Measurements from ENCODE around the gene SPSB1.
"Not testable (repeated sequence)": the region's sequence is repeated elsewhere in the genome, so short reads cannot be mapped to it uniquely, and the experiment has no call there.

GRCh38 chr1:9299571-9300541, 7.2 kb downstream of the SPSB1 start:
- TF ChIP-seq CTCF (optimal IDR thresholded peaks at IDR 0.05 in 1 of 3, IDR thresholded peaks at IDR 0.05 in 1 of 3, conservative IDR thresholded peaks at IDR 0.05 in 1 of 3; ENCODE audit: extremely low read depth in 1 of 3, insufficient read depth in 2 of 3, low read length in 3 of 3); EZH2 (IDR thresholded peaks at IDR 0.05; ENCODE audit: low read length): not testable (repeated sequence)

All from keratinocyte (primary cell).